Neural progenitor cell (in vitro differentiated cells): Measurements from ENCODE around the gene PI16. TPM values are rescaled to one million over a fixed set of nuclear protein-coding genes. Genes with fewer than 3 reads are reported as not detected.

ENCODE experiments used
- DNase-seq: peaks from one replicate; pipeline ENCODE4 v3.0.0-alpha.2; 2016; ENCODE audit warnings: low spot score
- H2AFZ ChIP-seq: fragments of 200-600 bp; sonication (generic); replicated peaks from 2 replicates; pipeline ENCODE4 v1.6.1; 2016; ENCODE audit warnings: antibody characterized with exemption
- H3F3A ChIP-seq: fragments of 200-600 bp; sonication (generic); 2 replicates; pipeline ENCODE4 v1.6.1; 2016; ENCODE audit warnings: antibody characterized with exemption, low read depth
- H3K27ac ChIP-seq: fragments of 200-600 bp; sonication (generic); 2 replicates; pipeline ENCODE4 v1.5.1; 2016; ENCODE audit warnings: mild to moderate bottlenecking
- H3K27me3 ChIP-seq: fragments of 200-600 bp; sonication (generic); 2 replicates; pipeline ENCODE4 v1.6.1; 2016; ENCODE audit warnings: mild to moderate bottlenecking, moderate library complexity
- H3K36me3 ChIP-seq: fragments of 200-600 bp; sonication (generic); 2 replicates; pipeline ENCODE4 v1.5.1; 2016
- H3K4me1 ChIP-seq: fragments of 200-600 bp; sonication (generic); 2 replicates; pipeline ENCODE4 v1.6.1; 2016; ENCODE audit warnings: mixed run types
- H3K4me2 ChIP-seq: fragments of 200-600 bp; sonication (generic); 2 replicates; pipeline ENCODE4 v1.6.1; 2016
- H3K4me3 ChIP-seq: fragments of 200-600 bp; sonication (generic); 2 replicates; pipeline ENCODE4 v1.5.1; 2016
- H3K79me2 ChIP-seq: fragments of 200-600 bp; sonication (generic); 2 replicates; pipeline ENCODE4 v1.6.1; 2016; ENCODE audit warnings: low read depth
- H3K9ac ChIP-seq: fragments of 200-600 bp; sonication (generic); 2 replicates; pipeline ENCODE4 v1.6.1; 2016
- H3K9me3 ChIP-seq: fragments of 200-600 bp; sonication (generic); 2 replicates; pipeline ENCODE4 v1.5.1; 2016; ENCODE audit warnings: low read depth
- H4K20me1 ChIP-seq: fragments of 200-600 bp; sonication (generic); 2 replicates; pipeline ENCODE4 v1.6.1; 2016; ENCODE audit warnings: low read depth
- H3K27ac Mint-ChIP-seq: 3 replicates; pipeline ENCODE4 v1.8.0; 2021; ENCODE audit warnings: mixed read lengths
- H3K27me3 Mint-ChIP-seq: 2 replicates; pipeline ENCODE4 v1.8.0; 2022; ENCODE audit warnings: low read depth, mild to moderate bottlenecking, inconsistent platforms, moderate library complexity, mixed read lengths; ENCODE audit not compliant: insufficient read depth
- H3K36me3 Mint-ChIP-seq: 3 replicates; pipeline ENCODE4 v1.8.0; 2021; ENCODE audit warnings: mixed read lengths
- H3K4me1 Mint-ChIP-seq: 3 replicates; pipeline ENCODE4 v1.8.0; 2021; ENCODE audit warnings: mixed read lengths
- H3K4me3 Mint-ChIP-seq: 3 replicates; pipeline ENCODE4 v1.8.0; 2021; ENCODE audit warnings: mild to moderate bottlenecking, moderate library complexity, mixed read lengths
- H3K9me3 Mint-ChIP-seq: 3 replicates; pipeline ENCODE4 v1.8.0; 2020; ENCODE audit warnings: mixed read lengths
- EZH2 ChIP-seq: fragments of 200-600 bp; sonication (generic); IDR thresholded peaks from 2 replicates; pipeline ENCODE4 v1.6.1; 2017; ENCODE audit warnings: antibody characterized with exemption, mild to moderate bottlenecking, moderate library complexity
- EZH2phosphoT487 ChIP-seq: fragments of 200-600 bp; sonication (generic); IDR thresholded peaks from 2 replicates; pipeline ENCODE4 v1.6.1; 2017; ENCODE audit warnings: antibody characterized with exemption
- total RNA-seq: library from RNA; depleted of rRNA; stranded (reverse); fragments of >200 nt; gene quantifications from 2 replicates; pipeline ENCODE4 v1.2.3, GENCODE V29; 2015; ENCODE audit warnings: low replicate concordance
- TF ChIP-seq, protein P1 (sequence below): fragments of 200-600 bp; sonication (generic); IDR thresholded peaks from 2 replicates; pipeline ENCODE4 v1.5.1; 2017; ENCODE audit warnings: antibody characterized with exemption, mild to moderate bottlenecking

PI16 gene
- total RNA-seq, 1 donor from 2014 or later, result not detected

GRCh38 chr6:36999061-36999750, 44.7 kb downstream of the PI16 start:
- H3K4me1 Mint-ChIP-seq, result peaks cover 33% of the 10 kb centered on the region
- peaks cover 10% of the 10 kb centered on the region for H3K27me3 Mint-ChIP-seq
- H3K4me3 Mint-ChIP-seq, result peak overlapping the region; percentile 14
- no peak overlapping the region for H3K4me2 ChIP-seq
- TF ChIP-seq EZH2phosphoT487, result no peak
- TF ChIP-seq, protein P1, sequence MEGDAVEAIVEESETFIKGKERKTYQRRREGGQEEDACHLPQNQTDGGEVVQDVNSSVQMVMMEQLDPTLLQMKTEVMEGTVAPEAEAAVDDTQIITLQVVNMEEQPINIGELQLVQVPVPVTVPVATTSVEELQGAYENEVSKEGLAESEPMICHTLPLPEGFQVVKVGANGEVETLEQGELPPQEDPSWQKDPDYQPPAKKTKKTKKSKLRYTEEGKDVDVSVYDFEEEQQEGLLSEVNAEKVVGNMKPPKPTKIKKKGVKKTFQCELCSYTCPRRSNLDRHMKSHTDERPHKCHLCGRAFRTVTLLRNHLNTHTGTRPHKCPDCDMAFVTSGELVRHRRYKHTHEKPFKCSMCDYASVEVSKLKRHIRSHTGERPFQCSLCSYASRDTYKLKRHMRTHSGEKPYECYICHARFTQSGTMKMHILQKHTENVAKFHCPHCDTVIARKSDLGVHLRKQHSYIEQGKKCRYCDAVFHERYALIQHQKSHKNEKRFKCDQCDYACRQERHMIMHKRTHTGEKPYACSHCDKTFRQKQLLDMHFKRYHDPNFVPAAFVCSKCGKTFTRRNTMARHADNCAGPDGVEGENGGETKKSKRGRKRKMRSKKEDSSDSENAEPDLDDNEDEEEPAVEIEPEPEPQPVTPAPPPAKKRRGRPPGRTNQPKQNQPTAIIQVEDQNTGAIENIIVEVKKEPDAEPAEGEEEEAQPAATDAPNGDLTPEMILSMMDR, result no peak
- TF ChIP-seq EZH2, result no peak
- no peaks in the 10 kb centered on the region for H3K27me3 ChIP-seq
- H3K27ac Mint-ChIP-seq, result peak overlapping the region; percentile 95
- peaks cover 27% of the 10 kb centered on the region for H3K4me1 ChIP-seq
- H3K27ac ChIP-seq, result no peak overlapping the region
- no peaks in the 10 kb centered on the region for H3K36me3 Mint-ChIP-seq
- H2AFZ ChIP-seq, result peak overlapping the region; percentile 57
- H3K9me3 Mint-ChIP-seq, result no peaks in the 10 kb centered on the region
- H3K79me2 ChIP-seq, result no peaks in the 10 kb centered on the region
- H3F3A ChIP-seq, result peaks cover 5% of the 10 kb centered on the region
- H3K36me3 ChIP-seq, result no peaks in the 10 kb centered on the region
- H3K9me3 ChIP-seq, result no peaks in the 10 kb centered on the region
- no peak overlapping the region for H3K4me3 ChIP-seq
- no peaks in the 10 kb centered on the region for H4K20me1 ChIP-seq
- DNase-seq, result no peak
- no peak overlapping the region for H3K9ac ChIP-seq

DNA sequence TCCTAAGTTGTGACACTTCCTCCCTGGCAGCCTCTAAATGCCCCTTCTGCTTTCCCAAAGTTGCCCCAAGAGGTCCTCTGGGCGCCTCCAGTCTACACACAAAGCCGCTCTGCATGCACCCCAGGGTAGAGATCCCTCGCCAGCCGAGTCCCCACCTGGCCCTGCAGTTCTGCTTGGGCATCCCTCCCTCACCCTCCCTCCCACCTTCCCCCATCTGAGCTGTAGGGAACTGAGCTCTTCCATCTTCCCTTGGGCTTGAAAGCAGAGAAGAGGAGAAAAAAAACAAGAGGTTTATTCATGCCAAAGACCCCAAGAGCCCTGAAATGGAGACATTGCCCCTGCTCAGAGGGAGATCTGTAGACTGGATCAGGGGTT, 45.2 kb downstream of the PI16 start:
- H3K9me3 Mint-ChIP-seq, result no peaks in the 10 kb centered on the region
- H3K79me2 ChIP-seq, result no peaks in the 10 kb centered on the region
- DNase-seq, result no peak

GRCh38 chr6:37004044-37004980, 49.8 kb downstream of the PI16 start:
- H3K36me3 Mint-ChIP-seq, result no peaks in the 10 kb centered on the region
- H3K9me3 ChIP-seq, result no peaks in the 10 kb centered on the region
- H3K36me3 ChIP-seq, result no peaks in the 10 kb centered on the region
- no peaks in the 10 kb centered on the region for H3F3A ChIP-seq
- H3K4me3 Mint-ChIP-seq, result no peak overlapping the region
- H3K27ac ChIP-seq, result no peak overlapping the region
- no peak overlapping the region for H3K4me2 ChIP-seq
- H2AFZ ChIP-seq, result no peak overlapping the region
- H3K27ac Mint-ChIP-seq, result peak overlapping the region; percentile 96
- H3K4me1 Mint-ChIP-seq, result peaks cover 9% of the 10 kb centered on the region
- H4K20me1 ChIP-seq, result no peaks in the 10 kb centered on the region
- no peak for DNase-seq
- H3K79me2 ChIP-seq, result no peaks in the 10 kb centered on the region
- peaks cover 2% of the 10 kb centered on the region for H3K4me1 ChIP-seq
- H3K9me3 Mint-ChIP-seq, result no peaks in the 10 kb centered on the region
- H3K27me3 Mint-ChIP-seq, result peaks cover 8% of the 10 kb centered on the region
- no peak overlapping the region for H3K9ac ChIP-seq
- H3K27me3 ChIP-seq, result no peaks in the 10 kb centered on the region
- H3K4me3 ChIP-seq, result no peak overlapping the region
- TF ChIP-seq EZH2phosphoT487 (no peak), EZH2 (no peak)
- TF ChIP-seq, protein P1, result no peak

More for the DNA sequence above, 45.2 kb downstream of the PI16 start:
- peaks cover 10% of the 10 kb centered on the region for H3K27me3 Mint-ChIP-seq
- H3K27me3 ChIP-seq, result no peaks in the 10 kb centered on the region
- TF ChIP-seq, protein P1, result no peak
- no peak for TF ChIP-seq EZH2phosphoT487
- no peak for TF ChIP-seq EZH2
- H2AFZ ChIP-seq, result no peak overlapping the region
- H3K9ac ChIP-seq, result no peak overlapping the region
- H3K4me3 Mint-ChIP-seq, result peak overlapping the region; percentile 14
- peaks cover 33% of the 10 kb centered on the region for H3K4me1 Mint-ChIP-seq
- peaks cover 27% of the 10 kb centered on the region for H3K4me1 ChIP-seq
- H3K4me3 ChIP-seq, result no peak overlapping the region
- no peaks in the 10 kb centered on the region for H3K36me3 ChIP-seq
- no peaks in the 10 kb centered on the region for H3K9me3 ChIP-seq
- H3K27ac ChIP-seq, result no peak overlapping the region
- no peak overlapping the region for H3K4me2 ChIP-seq
- no peaks in the 10 kb centered on the region for H3K36me3 Mint-ChIP-seq
- H4K20me1 ChIP-seq, result no peaks in the 10 kb centered on the region
- peaks cover 5% of the 10 kb centered on the region for H3F3A ChIP-seq
- H3K27ac Mint-ChIP-seq, result peak overlapping the region; percentile 15
